ENCODE data around the gene TRIM26.
A peak's percentile ranks its signal among the peaks of the same experiment; 100 is the strongest.

The TRIM26 gene

DNA sequence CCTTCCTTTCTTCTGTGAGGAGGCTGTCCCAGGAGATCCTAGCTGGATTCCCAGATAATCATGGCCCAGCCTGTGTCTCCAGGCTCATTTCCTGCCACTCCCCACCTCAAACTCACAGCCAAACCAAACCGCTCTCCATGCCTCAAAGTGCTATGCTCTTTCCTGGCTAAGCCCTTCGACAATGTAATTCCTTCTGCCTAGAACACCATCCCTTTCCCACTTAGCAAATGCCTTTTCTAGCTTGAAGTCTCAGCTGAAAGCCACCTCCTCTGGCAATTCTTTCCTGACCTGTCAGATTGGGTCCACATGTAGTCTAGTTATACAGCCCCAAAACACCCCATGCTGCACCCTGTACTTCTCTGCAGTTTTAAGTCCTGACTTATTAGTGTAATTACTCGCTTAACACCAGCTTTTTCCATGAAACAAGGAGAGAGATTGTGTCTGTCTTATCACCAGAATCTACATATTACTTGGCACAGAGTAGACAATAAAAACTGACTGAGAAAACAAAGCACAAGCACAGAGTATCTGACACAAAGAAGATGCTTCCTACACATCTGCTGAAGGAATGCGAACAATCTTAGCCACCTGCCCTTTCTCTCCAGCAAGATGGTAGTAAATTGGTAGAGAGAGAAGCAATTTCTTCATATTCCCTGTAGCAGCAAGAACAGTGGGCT is 5.4 kb downstream of the TRIM26 start:
- no peaks in the 10 kb centered on the region for H3K9me3 ChIP-seq (ENCODE audit: insufficient read depth, low read depth, low read length)
- H3K27ac ChIP-seq (ENCODE audit: low read depth, low read length): peak overlapping the region; percentile 53
- H3K27me3 ChIP-seq (ENCODE audit: insufficient read depth, low read length): no peaks in the 10 kb centered on the region
- peak overlapping the region; percentile 17; the same call in 1 of the 2 replicates for H3K4me3 ChIP-seq (ENCODE audit: low read length)
- 60% methylated on average over 3 of the region's 4 CpGs for WGBS
- H3K9ac ChIP-seq (ENCODE audit: low read depth, low read length): no peak overlapping the region
- H3K36me3 ChIP-seq (ENCODE audit: insufficient read depth, low read length): no peaks in the 10 kb centered on the region
- H3K4me1 ChIP-seq (ENCODE audit: insufficient read depth, low read length): peaks cover 44% of the 10 kb centered on the region

DNA sequence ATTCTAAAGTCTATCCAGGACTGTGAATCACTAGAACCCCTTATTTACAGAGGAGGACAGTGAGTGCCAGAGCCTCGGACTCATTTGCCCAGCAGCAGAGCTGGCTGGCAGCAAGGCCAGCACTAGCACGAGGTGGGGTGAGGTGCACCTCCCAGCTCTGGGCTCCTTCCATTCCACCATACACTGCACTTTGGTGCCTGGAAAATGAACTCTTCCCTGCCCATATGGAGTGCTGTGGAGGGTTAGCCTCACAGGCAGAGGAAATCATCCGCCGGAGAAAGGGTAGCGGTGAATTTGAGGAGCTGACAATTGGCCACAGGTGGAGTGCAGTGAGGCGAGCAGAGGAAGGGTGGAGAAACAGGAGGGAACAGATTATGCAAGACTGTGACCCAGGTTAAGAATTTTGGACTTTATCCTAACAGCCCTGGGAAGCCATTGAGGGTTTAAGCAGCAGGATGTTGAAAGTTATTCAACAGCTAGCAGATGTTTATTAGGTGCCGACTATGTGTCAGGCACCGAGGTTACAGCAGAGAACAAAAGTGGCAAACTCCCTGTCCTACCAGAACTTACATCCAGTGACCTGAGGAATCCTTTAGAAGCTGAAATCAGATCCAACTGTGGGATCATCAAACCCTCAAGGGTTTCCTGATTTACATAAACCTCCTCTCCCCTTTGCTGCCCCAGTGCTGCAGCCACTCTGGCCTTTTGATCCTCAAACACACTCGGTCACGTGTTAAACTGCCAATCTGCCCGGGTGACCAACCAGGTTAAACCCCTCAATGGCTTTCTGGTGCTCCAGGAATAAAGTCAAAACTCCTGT is 6.2 kb downstream of the TRIM26 start:
- no peaks in the 10 kb centered on the region for H3K27me3 ChIP-seq (ENCODE audit: insufficient read depth, low read length)
- H3K9ac ChIP-seq (ENCODE audit: low read depth, low read length): no peak overlapping the region
- 36% methylated on average over 11 of the region's 11 CpGs for WGBS
- H3K4me1 ChIP-seq (ENCODE audit: insufficient read depth, low read length): peaks cover 42% of the 10 kb centered on the region
- peak overlapping the region; percentile 17; the same call in 1 of the 2 replicates for H3K4me3 ChIP-seq (ENCODE audit: low read length)
- no peaks in the 10 kb centered on the region for H3K9me3 ChIP-seq (ENCODE audit: insufficient read depth, low read depth, low read length)
- H3K36me3 ChIP-seq (ENCODE audit: insufficient read depth, low read length): no peaks in the 10 kb centered on the region
- peak overlapping the region; percentile 53; the same call in 1 of the 2 replicates for H3K27ac ChIP-seq (ENCODE audit: low read depth, low read length)

DNA sequence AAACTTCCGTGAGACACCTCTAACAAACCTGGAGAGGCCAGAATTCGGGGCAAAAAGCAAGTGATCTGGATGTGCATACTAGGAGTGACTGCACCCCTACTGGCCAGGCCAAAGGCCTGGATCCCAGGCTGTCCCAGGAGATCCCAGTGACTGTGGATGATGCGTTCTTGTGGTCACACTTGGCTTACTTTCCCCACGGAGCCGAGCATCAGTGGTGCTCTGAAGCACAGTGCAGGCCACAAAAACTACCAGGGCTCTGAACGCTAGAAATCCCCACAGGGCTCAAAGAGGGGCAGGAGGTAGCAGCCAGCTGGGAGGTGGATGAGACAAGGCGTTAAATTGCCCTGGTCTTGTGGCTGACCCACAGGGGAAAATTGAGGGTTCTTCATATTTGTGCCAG is 7.1 kb downstream of the TRIM26 start:
- Histone ChIP-seq H3K27me3 (ENCODE audit: insufficient read depth, low read length) (no peaks in the 10 kb centered on the region), H3K4me3 (ENCODE audit: low read length) (no peak overlapping the region), H3K36me3 (ENCODE audit: insufficient read depth, low read length) (peaks cover 2% of the 10 kb centered on the region), H3K27ac (ENCODE audit: low read depth, low read length) (no peak overlapping the region), H3K4me1 (ENCODE audit: insufficient read depth, low read length) (peaks cover 44% of the 10 kb centered on the region), H3K9ac (ENCODE audit: low read depth, low read length) (no peak overlapping the region), H3K9me3 (ENCODE audit: insufficient read depth, low read depth, low read length) (no peaks in the 10 kb centered on the region)
- 75% methylated on average over 7 of the region's 7 CpGs for WGBS

DNA sequence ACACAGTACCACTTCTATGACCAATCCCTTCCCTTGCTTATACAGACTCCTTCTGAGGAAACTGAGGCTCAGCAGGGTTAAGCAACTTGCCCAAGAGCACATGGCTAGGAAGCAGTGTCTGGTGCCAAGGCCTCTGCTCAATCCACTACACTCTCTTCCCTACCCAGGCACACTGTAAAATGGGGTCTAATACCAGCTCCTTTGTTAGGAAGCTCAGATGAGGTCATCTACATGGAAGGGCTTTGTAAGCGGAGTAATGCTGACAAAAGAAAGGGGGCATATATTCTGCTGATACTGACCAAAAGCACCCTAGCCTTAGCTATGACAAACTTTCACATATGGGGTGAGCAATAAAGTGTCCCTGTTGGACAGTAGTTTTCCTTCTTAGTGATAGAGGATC is 9.1 kb downstream of the TRIM26 start:
- Histone ChIP-seq H3K4me3 (ENCODE audit: low read length) (no peak overlapping the region), H3K27ac (ENCODE audit: low read depth, low read length) (no peak overlapping the region), H3K27me3 (ENCODE audit: insufficient read depth, low read length) (no peaks in the 10 kb centered on the region), H3K36me3 (ENCODE audit: insufficient read depth, low read length) (peaks cover 15% of the 10 kb centered on the region), H3K9me3 (ENCODE audit: insufficient read depth, low read depth, low read length) (no peaks in the 10 kb centered on the region), H3K9ac (ENCODE audit: low read depth, low read length) (no peak overlapping the region), H3K4me1 (ENCODE audit: insufficient read depth, low read length) (peaks cover 40% of the 10 kb centered on the region)
- WGBS: 100% methylated on average over 1 of the region's 1 CpG

DNA sequence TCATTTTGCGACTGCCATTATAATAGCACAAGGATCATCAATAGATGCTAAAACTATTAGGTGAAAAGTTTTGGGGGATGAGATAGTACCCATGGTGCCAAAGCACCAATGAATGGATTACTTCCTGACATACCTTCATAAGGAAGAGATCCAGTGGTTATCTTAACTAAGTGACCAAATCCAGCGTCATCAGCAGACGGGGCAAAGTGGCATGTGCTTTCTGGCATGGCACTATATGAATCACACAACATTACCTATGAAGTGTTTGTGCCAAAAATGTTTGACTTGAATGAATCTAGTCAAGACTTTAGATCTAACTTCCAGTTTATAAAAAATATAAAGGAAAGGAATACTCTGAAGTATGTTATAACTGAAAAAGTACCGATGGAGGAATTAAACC is 10.8 kb downstream of the TRIM26 start:
- Histone ChIP-seq H3K9ac (ENCODE audit: low read depth, low read length) (no peak overlapping the region), H3K4me1 (ENCODE audit: insufficient read depth, low read length) (peaks cover 26% of the 10 kb centered on the region), H3K27me3 (ENCODE audit: insufficient read depth, low read length) (no peaks in the 10 kb centered on the region), H3K4me3 (ENCODE audit: low read length) (no peak overlapping the region), H3K36me3 (ENCODE audit: insufficient read depth, low read length) (peaks cover 32% of the 10 kb centered on the region), H3K27ac (ENCODE audit: low read depth, low read length) (0 out of 2 replicates have a peak overlapping the region, but pooled peaks have one; percentile 23), H3K9me3 (ENCODE audit: insufficient read depth, low read depth, low read length) (no peaks in the 10 kb centered on the region)
- WGBS: 75% methylated on average over 3 of the region's 4 CpGs

DNA sequence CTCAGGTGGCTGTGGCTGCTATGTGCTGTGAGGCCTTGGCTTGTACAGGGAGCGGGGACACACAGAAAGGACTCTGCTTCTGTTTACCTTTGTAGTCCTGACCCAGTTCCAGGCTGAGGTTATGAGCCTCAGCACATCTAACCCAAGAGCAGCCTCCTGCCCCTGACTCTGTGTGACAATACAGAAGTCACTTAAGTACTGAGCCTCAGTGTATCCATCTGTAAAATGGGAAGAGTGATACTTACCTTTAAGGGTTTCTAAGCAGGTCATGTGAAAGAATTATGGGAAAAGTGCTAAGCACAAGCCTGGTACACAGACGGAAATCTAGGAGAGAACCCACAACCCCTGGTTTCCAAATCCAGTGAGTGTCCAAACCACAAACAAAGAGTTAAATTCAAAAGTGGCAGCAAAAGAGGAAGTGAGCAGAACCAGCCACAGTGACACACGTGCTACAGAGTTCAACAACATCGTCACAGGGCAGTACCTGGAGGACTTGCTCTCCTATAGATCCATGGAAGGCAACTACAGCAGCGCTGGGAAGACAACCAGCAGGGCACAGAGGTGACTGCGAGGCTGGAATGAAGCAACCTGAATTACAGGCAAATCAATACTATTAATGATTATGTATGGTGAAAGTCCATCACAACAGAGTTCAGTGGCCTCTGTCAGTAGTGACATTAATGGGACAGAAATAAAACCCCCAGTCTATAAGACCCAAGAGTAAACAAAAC is 12.5 kb downstream of the TRIM26 start:
- H3K9me3 ChIP-seq (ENCODE audit: insufficient read depth, low read depth, low read length): no peaks in the 10 kb centered on the region
- H3K27ac ChIP-seq (ENCODE audit: low read depth, low read length): no peak overlapping the region
- WGBS: 84% methylated on average over 6 of the region's 6 CpGs
- peaks cover 48% of the 10 kb centered on the region for H3K36me3 ChIP-seq (ENCODE audit: insufficient read depth, low read length)
- peaks cover 17% of the 10 kb centered on the region for H3K4me1 ChIP-seq (ENCODE audit: insufficient read depth, low read length)
- no peaks in the 10 kb centered on the region for H3K27me3 ChIP-seq (ENCODE audit: insufficient read depth, low read length)
- no peak overlapping the region for H3K4me3 ChIP-seq (ENCODE audit: low read length)
- no peak overlapping the region for H3K9ac ChIP-seq (ENCODE audit: low read depth, low read length)

DNA sequence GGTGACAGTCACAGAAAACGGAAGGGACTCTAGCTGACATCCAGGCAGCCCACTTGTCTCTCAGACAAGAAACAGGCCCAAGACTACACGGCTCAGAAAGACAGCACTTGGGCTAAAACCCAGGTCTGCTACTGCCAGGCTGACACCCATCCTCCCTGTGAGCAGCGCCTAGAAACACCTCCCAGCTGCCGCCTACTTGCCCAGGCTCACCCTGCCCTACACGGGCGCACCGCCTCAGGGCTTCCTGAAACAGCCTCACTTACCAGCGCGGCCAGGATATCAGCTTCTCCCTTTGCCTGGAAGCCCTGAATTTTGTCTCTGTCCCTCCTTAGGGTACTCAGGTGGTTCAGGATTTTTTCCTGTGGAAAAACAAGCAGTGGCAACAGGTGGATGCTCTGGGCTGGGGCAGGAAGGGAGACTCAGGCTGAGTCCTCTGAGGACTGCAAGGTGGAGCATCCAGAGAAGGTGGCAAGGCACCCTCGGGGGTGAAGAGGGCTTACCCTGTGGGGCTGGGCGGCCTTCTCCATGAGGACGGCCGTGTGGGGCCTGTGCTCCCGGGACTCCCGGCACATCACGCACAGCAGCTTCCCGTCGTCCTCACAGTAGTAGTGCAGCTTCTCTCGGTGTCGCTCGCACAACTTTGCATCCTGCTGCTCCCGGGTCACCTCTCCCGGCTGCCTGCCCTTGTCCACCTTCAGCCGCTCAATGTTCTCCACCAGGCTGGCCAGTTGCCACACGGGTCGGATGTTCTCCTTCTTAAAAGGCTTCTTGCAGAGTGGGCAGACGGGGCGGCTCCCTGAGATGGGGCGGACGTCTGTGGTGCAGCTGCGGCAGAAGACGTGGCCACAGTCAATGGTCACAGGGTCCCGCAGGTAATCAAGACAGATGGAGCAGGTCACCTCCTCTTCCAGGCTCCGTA is 14.8 kb downstream of the TRIM26 start:
- peaks cover 64% of the 10 kb centered on the region for H3K36me3 ChIP-seq (ENCODE audit: insufficient read depth, low read length)
- no peak overlapping the region for H3K27ac ChIP-seq (ENCODE audit: low read depth, low read length)
- H3K9ac ChIP-seq (ENCODE audit: low read depth, low read length): no peak overlapping the region
- H3K9me3 ChIP-seq (ENCODE audit: insufficient read depth, low read depth, low read length): no peaks in the 10 kb centered on the region
- peaks cover 8% of the 10 kb centered on the region for H3K4me1 ChIP-seq (ENCODE audit: insufficient read depth, low read length)
- no peak overlapping the region for H3K4me3 ChIP-seq (ENCODE audit: low read length)
- WGBS: 95% methylated on average over 34 of the region's 34 CpGs
- H3K27me3 ChIP-seq (ENCODE audit: insufficient read depth, low read length): no peaks in the 10 kb centered on the region

DNA sequence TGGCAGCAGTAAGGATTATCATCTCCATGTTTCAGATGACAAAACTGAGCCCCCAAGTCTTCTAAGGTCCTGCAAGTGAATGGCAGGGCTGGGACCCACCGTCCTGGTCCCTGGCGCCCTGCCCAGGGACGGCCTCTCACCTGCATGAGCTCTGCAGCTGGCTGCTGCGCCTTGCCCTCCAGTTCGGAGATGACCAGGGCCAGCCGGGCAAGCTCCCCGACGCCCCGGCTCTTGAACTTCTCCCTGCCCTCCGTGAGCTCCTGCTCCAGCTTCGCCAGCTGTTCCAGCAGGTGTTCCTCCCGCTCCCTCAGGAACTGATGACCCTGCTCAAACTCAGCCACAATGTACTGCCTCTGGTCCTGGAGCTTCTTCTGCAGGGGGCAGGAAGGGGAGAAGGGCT is 16.8 kb downstream of the TRIM26 start:
- no peak overlapping the region for H3K9ac ChIP-seq (ENCODE audit: low read depth, low read length)
- peaks cover 66% of the 10 kb centered on the region for H3K36me3 ChIP-seq (ENCODE audit: insufficient read depth, low read length)
- no peaks in the 10 kb centered on the region for H3K4me1 ChIP-seq (ENCODE audit: insufficient read depth, low read length)
- H3K4me3 ChIP-seq (ENCODE audit: low read length): no peak overlapping the region
- H3K27ac ChIP-seq (ENCODE audit: low read depth, low read length): no peak overlapping the region
- WGBS: 96% methylated on average over 12 of the region's 12 CpGs
- H3K9me3 ChIP-seq (ENCODE audit: insufficient read depth, low read depth, low read length): no peaks in the 10 kb centered on the region
- H3K27me3 ChIP-seq (ENCODE audit: insufficient read depth, low read length): no peaks in the 10 kb centered on the region

DNA sequence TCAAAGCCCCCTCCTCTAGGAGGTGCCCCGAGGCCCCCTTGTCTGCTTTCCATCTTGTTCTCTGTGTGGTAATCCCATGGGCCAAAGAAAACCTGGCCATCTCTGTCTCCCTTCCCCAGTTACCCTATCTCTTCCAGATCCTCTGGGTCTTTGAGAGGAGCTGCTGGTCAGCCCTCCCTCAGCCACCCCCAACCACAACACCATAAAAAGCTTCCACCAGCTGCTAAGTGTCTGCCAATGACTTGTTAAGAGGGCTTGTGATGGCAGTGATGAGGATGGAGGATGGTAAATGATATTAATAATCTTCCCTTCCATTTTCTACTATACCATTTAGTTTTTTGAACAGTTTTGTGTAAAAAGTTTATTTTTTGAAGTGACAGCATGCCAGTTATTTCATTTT is 17.3 kb downstream of the TRIM26 start:
- Histone ChIP-seq H3K4me3 (ENCODE audit: low read length) (no peak overlapping the region), H3K9me3 (ENCODE audit: insufficient read depth, low read depth, low read length) (no peaks in the 10 kb centered on the region), H3K36me3 (ENCODE audit: insufficient read depth, low read length) (peaks cover 65% of the 10 kb centered on the region), H3K27ac (ENCODE audit: low read depth, low read length) (no peak overlapping the region), H3K9ac (ENCODE audit: low read depth, low read length) (no peak overlapping the region), H3K27me3 (ENCODE audit: insufficient read depth, low read length) (no peaks in the 10 kb centered on the region), H3K4me1 (ENCODE audit: insufficient read depth, low read length) (no peaks in the 10 kb centered on the region)
- WGBS: 89% methylated on average over 1 of the region's 1 CpG

DNA sequence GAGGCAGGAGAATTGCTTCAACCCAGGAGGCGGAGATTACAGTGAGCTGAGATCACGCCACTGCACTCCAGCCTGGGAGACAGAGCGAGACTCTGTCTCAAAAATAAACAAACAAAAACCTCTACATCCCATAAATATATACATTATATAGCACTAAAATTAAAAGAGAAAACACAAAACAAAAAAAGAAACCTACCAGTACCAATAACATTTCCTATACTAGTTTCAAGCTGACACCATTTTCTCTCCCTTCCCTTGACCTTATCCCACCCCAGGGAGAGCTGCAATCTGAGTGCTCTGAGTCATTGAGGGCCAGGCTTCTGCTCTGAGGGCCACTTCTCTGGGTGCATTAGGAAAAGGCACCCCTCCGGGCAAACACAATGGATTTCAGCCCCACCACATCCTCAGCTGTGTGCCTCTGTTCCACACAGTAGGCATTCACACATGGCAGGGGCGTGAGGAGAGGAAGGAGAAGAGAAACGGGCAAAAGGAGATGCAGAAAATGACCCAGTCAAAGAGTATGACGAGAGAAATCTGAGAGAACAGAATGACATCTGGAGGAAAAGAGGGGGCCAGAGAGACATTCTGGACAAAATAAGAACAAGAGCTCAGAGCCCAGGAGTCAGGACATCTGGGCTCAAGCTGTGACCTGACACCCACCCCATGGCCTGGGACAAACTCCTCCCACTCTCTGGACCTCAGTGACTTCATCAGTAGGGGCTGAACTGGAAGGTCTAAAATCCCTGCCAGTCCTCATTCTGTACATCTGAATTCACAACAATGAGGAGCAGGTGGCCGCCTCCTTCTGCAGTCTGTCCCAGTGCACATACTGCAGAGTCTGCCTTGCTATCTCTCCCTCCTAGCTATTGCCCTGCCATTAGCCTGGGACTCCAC is 18.2 kb downstream of the TRIM26 start:
- no peaks in the 10 kb centered on the region for H3K9me3 ChIP-seq (ENCODE audit: insufficient read depth, low read depth, low read length)
- no peak overlapping the region for H3K9ac ChIP-seq (ENCODE audit: low read depth, low read length)
- H3K4me1 ChIP-seq (ENCODE audit: insufficient read depth, low read length): no peaks in the 10 kb centered on the region
- no peak overlapping the region for H3K4me3 ChIP-seq (ENCODE audit: low read length)
- 89% methylated on average over 8 of the region's 8 CpGs for WGBS
- no peak overlapping the region for H3K27ac ChIP-seq (ENCODE audit: low read depth, low read length)
- H3K36me3 ChIP-seq (ENCODE audit: insufficient read depth, low read length): peaks cover 66% of the 10 kb centered on the region
- H3K27me3 ChIP-seq (ENCODE audit: insufficient read depth, low read length): no peaks in the 10 kb centered on the region

Measured in HUES64 (cell line).